ENCODE measurements around the gene CCDC85B. TPM values are rescaled to one million over a fixed set of nuclear protein-coding genes. Genes with fewer than 3 reads are reported as not detected.

Gene CCDC85B
- total and polyA plus RNA-seq, 2 of the 13 experiments (the other 11 are each of a cell fraction or from before 2014, with no cell fraction given), result 8.2 to 19.5 TPM

DNA sequence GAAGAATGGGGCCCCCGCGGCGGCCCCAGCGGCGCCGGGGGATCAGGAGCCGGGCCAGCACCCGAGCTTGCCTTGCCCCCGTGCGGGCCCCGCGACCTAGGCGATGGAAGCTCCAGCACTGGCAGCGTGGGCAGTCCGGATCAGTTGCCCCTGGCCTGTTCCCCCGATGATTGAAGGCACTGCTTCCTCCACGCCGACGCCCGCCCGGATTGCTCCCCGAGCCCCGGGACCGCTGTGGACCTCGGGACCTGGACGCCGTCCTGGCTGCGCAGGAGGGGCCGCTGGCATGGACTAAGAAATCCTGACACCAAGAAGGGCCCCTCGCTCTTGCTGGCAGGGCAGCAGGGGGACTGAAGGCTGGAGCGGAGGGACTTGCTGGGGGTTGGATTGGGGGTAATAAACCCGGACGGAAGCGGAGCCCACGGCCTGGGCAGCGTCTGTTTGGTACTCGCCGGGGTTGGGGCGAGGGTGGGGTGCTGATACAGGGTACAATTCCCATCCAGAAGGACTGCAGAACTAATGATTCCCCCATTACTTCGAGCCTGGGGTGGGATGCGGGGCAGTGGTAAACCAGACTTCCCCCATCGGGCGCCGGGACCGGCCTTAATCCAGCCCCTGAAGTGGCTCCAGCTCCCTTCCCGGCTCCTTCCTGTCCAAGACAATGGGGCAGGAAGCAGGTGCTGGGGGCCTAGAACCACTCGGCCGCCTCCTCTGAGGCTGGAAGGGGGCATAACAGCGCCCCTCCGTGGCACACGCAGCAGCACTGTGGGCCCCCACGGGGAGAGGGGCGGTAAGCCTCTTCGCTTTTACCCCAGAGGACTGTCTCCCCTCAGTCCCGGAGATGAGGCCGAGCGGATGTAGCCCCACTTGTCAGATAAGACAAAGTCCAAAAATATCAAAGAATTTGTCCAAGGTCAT lies 1.0 kb downstream of the CCDC85B start (continued):
- TF ChIP-seq, protein P1, sequence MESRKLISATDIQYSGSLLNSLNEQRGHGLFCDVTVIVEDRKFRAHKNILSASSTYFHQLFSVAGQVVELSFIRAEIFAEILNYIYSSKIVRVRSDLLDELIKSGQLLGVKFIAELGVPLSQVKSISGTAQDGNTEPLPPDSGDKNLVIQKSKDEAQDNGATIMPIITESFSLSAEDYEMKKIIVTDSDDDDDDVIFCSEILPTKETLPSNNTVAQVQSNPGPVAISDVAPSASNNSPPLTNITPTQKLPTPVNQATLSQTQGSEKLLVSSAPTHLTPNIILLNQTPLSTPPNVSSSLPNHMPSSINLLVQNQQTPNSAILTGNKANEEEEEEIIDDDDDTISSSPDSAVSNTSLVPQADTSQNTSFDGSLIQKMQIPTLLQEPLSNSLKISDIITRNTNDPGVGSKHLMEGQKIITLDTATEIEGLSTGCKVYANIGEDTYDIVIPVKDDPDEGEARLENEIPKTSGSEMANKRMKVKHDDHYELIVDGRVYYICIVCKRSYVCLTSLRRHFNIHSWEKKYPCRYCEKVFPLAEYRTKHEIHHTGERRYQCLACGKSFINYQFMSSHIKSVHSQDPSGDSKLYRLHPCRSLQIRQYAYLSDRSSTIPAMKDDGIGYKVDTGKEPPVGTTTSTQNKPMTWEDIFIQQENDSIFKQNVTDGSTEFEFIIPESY (CRISPR knock-in tag; IDR thresholded peaks at IDR 0.05), result no peak; the same call in 1 of the 2 replicates
- TF ChIP-seq EEA1 (CRISPR knock-in tag; IDR thresholded peaks at IDR 0.05; ENCODE audit: borderline replicate concordance) (0 out of 2 replicates have a peak, but pooled peaks have one; percentile 29), MIXL1 (CRISPR knock-in tag; IDR thresholded peaks at IDR 0.05) (0 out of 2 replicates have a peak, but pooled peaks have one; percentile 36), ZSCAN31 (CRISPR knock-in tag; IDR thresholded peaks at IDR 0.05; ENCODE audit: low read depth) (peak; percentile 29; the same call in 1 of the 2 replicates), ZGPAT (CRISPR knock-in tag; IDR thresholded peaks at IDR 0.05) (peak; percentile 2; the same call in 1 of the 2 replicates), HIVEP1 (CRISPR knock-in tag; IDR thresholded peaks at IDR 0.05) (no peak), POGK (CRISPR knock-in tag; conservative IDR thresholded peaks at IDR 0.05) (no peak), ZNF224 (CRISPR knock-in tag; IDR thresholded peaks at IDR 0.05) (no peak), PRPF4 (IDR thresholded peaks at IDR 0.05; ENCODE audit: low read depth, low read length, poor library complexity, severe bottlenecking) (no peak), ZNF256 (CRISPR knock-in tag; conservative IDR thresholded peaks at IDR 0.05) (no peak), USF2 (IDR thresholded peaks at IDR 0.05; ENCODE audit: low read depth, low read length) (no peak), USF2 (CRISPR knock-in tag; IDR thresholded peaks at IDR 0.05; ENCODE audit: borderline replicate concordance) (no peak), ZNF503 (CRISPR knock-in tag; IDR thresholded peaks at IDR 0.05) (0 out of 2 replicates have a peak, but pooled peaks have one; percentile 28)
- TF ChIP-seq, protein P2, sequence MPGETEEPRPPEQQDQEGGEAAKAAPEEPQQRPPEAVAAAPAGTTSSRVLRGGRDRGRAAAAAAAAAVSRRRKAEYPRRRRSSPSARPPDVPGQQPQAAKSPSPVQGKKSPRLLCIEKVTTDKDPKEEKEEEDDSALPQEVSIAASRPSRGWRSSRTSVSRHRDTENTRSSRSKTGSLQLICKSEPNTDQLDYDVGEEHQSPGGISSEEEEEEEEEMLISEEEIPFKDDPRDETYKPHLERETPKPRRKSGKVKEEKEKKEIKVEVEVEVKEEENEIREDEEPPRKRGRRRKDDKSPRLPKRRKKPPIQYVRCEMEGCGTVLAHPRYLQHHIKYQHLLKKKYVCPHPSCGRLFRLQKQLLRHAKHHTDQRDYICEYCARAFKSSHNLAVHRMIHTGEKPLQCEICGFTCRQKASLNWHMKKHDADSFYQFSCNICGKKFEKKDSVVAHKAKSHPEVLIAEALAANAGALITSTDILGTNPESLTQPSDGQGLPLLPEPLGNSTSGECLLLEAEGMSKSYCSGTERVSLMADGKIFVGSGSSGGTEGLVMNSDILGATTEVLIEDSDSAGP (CRISPR knock-in tag; IDR thresholded peaks at IDR 0.05; ENCODE audit: borderline replicate concordance), result peak; percentile 32; the same call in 1 of the 2 replicates
- TF ChIP-seq, protein P3, sequence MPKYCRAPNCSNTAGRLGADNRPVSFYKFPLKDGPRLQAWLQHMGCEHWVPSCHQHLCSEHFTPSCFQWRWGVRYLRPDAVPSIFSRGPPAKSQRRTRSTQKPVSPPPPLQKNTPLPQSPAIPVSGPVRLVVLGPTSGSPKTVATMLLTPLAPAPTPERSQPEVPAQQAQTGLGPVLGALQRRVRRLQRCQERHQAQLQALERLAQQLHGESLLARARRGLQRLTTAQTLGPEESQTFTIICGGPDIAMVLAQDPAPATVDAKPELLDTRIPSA (CRISPR knock-in tag; IDR thresholded peaks at IDR 0.05; ENCODE audit: borderline replicate concordance), result peak; percentile 76

All from HepG2 (cell line).